MM.1S (cell line): Measurements from ENCODE around the gene RALGDS.

Experiments used
- CTCF ChIP-seq: fragments of 300-600 bp; sonication (generic); IDR thresholded peaks from 2 replicates; pipeline ENCODE4 v1.5.1; 2016; ENCODE audit warnings: antibody characterized with exemption, low read length, mixed read lengths
- EZH2 ChIP-seq: fragments of 300-600 bp; sonication (generic); optimal IDR thresholded peaks from 2 replicates; pipeline ENCODE3; 2017; ENCODE audit warnings: low read depth, mild to moderate bottlenecking, antibody characterized with exemption, low read length, mixed read lengths
- EZH2phosphoT487 ChIP-seq: fragments of 300-600 bp; sonication (generic); IDR thresholded peaks from 2 replicates; pipeline ENCODE4 v1.6.1; 2018; ENCODE audit warnings: antibody characterized with exemption, low read length

GRCh38 chr9:133148199-133149129 lies 27.4 kb upstream of the RALGDS start:
- TF ChIP-seq EZH2: no peak
- no peak for TF ChIP-seq CTCF
- no peak for TF ChIP-seq EZH2phosphoT487
